M059J (cell line): ENCODE measurements around the gene TIGD4. TPM values are rescaled to one million over a fixed set of nuclear protein-coding genes. Genes with fewer than 3 reads are reported as not detected.

ENCODE experiments used
- DNase-seq: peaks from one replicate; pipeline ENCODE4 v3.0.0-alpha.2; 2012; ENCODE audit warnings: low read depth
- total RNA-seq: library from RNA; depleted of rRNA; stranded (reverse); fragments of >200 nt; shearing (Covaris generic); gene quantifications from 2 replicates; pipeline ENCODE4 v1.2.3, GENCODE V29; 2014; rRNA removed

Gene TIGD4
- 0.30 TPM in 1 of 2 replicates, not detected in the other for total RNA-seq

GRCh38 chr4:152779513-152780266, at the start of gene TIGD4, which contains the start of gene ARFIP1:
TSS of gene TIGD4 (minus strand) at chr4:152779730. CDS start at chr4:152771004, 8,726 bp downstream.
TSS of gene ARFIP1 (plus strand) at chr4:152779954. CDS start at chr4:152829634, 49,680 bp downstream.
- peak; percentile 94 for DNase-seq

GRCh38 chr4:152828122-152828521, 48.6 kb upstream of the TIGD4 start:
- DNase-seq = no peak

GRCh38 chr4:152825336-152825735, 45.8 kb upstream of the TIGD4 start:
- peak; percentile 12 for DNase-seq

GRCh38 chr4:152824561-152824960, 45.0 kb upstream of the TIGD4 start:
- DNase-seq = no peak

GRCh38 chr4:152822323-152822722, 42.8 kb upstream of the TIGD4 start:
- no peak for DNase-seq

GRCh38 chr4:152820073-152820472, 40.5 kb upstream of the TIGD4 start:
- no peak for DNase-seq

GRCh38 chr4:152819026-152819645, 39.6 kb upstream of the TIGD4 start:
- DNase-seq = no peak

GRCh38 chr4:152817331-152817730, 37.8 kb upstream of the TIGD4 start:
- no peak for DNase-seq

GRCh38 chr4:152815078-152815477, 35.5 kb upstream of the TIGD4 start:
- DNase-seq = no peak

- no peak for DNase-seq
Measured at GRCh38 chr4:152810715-152811287, 31.3 kb upstream of the TIGD4 start.

GRCh38 chr4:152808670-152809069, 29.1 kb upstream of the TIGD4 start:
- no peak for DNase-seq

GRCh38 chr4:152807294-152807829, 27.8 kb upstream of the TIGD4 start:
- peak; percentile 72 for DNase-seq

- DNase-seq = peak; percentile 24
Measured at GRCh38 chr4:152806501-152807125, 27.1 kb upstream of the TIGD4 start.

- no peak for DNase-seq
Measured at GRCh38 chr4:152805818-152806217, 26.3 kb upstream of the TIGD4 start.

- no peak for DNase-seq
Measured at GRCh38 chr4:152805071-152805650, 25.6 kb upstream of the TIGD4 start.

- DNase-seq = no peak
Measured at GRCh38 chr4:152803541-152803940, 24.0 kb upstream of the TIGD4 start.

GRCh38 chr4:152795891-152796290, 16.4 kb upstream of the TIGD4 start:
- DNase-seq = no peak

GRCh38 chr4:152786627-152787026, 7.1 kb upstream of the TIGD4 start:
- DNase-seq = no peak

- no peak for DNase-seq
Measured at GRCh38 chr4:152785639-152786615, 6.4 kb upstream of the TIGD4 start.
